GM18867 (cell line): ENCODE results near the gene PRIM1.
"Not testable (repeated sequence)": the region's sequence is repeated elsewhere in the genome, so short reads cannot be mapped to it uniquely, and the experiment has no call there.

Experiments
- ATAC-seq: cut with Tn5 transposase; IDR thresholded peaks from one replicate; pipeline ENCODE4 v1.9.1; 2021; ENCODE audit warnings: mild to moderate bottlenecking, moderate library complexity; ENCODE audit not compliant: unreplicated experiment

Gene PRIM1

DNA sequence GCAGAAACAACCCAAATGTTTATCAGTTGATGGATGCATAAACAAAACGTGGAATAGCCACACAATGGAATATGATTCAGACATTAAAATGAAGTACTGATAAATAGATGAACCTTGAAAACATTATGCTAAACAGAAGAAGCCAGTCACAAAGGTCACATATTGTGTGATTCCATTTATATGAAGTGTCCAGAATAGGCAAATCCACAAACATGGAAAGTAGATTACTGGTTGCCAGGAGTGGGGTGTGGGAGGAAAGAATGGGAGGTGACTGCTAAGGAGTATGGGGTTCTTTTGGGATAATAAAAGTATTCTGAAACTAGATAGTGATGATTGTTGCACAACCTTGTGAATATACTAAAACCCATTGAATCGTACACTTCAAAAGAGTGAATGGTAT lies 9.7 kb upstream of the PRIM1 start:
- ATAC-seq, result no peak

DNA sequence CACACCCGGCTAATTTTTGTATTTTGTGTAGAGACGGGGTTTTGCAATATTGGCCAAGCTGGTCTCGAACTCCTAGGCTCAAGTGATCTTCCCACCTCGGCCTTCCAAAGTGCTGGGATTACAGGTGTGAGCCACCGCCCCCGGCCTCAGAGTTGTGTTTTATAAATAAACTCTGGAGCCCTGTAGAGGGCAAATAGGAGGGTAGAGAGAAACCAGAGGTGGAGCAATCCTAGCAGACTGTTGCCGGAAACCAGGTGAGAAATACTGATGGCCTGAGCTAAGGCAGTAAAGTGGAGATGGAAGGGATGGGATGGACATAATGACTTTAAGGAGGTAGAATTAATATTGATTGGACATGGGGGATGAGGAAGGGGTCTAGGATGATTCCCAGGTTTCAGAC lies 8.3 kb upstream of the PRIM1 start:
- no peak for ATAC-seq

- no peak for ATAC-seq
These were observed 7.3 kb upstream of the PRIM1 start for GRCh38 chr12:56759263-56759908.

DNA sequence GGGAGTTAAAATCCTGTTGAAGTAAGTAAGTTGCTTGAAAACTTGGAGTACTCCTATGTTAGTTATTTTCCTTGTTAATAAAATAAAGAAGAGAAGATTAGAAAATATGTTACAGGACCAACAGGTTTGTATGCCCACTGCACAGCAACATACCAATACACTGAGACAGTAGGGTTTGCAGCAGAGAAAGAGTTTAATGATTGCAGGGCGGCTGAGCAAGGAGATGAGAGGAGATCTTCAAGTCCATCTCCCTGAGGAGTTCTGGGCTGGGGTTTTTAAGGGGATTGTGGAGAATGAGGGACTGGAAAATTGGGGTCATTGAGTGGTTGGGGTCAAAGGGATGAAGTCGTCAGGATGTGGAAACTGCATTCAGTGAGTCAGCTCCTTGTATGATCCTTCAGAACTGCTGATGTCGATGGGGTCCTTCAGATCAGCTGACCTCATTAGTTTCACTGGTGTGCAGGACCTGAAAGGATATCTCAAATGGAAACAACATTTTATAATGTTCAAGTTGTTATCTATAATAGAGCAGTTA lies 6.7 kb upstream of the PRIM1 start:
- no peak for ATAC-seq

GRCh38 chr12:56757971-56758370 lies 5.8 kb upstream of the PRIM1 start:
- ATAC-seq, result not testable (repeated sequence)

- ATAC-seq, result no peak
These were observed 1.4 kb upstream of the PRIM1 start for GRCh38 chr12:56753566-56753965.

DNA sequence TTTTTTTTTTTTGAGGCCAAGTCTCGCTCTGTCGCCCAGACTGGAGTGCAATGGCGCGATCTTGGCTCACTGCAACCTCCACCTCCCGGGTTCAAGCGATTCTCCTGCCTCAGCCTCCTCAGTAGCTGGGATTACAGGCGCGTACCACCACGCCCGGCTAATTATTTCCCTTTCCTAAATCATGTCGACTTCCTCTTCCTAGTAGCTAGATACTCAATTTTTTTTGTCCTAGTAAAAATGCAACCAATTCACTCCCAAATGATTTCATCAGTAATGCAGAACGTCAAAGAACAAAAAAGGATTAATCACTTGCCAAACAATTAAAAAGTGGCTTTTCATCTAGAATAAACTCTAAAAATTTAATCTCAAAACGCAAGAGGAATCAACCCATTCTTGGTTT lies 1.5 kb downstream of the PRIM1 start:
- not testable (repeated sequence) for ATAC-seq

DNA sequence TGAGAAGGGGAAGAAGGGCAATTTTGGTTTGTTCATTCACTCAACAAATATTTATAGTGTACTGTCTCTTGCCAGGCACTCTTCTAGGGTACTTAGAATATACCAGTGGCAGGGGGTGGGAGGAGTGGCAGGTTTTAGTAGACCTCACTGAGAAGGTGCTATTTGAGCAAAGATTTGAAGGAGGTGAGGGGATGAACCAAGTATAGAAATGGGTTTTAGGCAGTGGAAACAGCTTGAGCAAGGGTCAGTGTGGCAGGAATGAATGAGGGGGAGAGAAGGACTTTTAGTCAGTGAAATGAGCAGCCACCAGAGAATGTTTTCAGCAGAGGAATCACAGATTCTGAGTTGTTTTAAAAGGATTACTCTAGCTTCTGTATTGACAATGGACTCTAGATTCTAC lies 2.3 kb downstream of the PRIM1 start:
- no peak for ATAC-seq

- no peak for ATAC-seq
These were observed 2.8 kb downstream of the PRIM1 start for GRCh38 chr12:56749359-56749758.

GRCh38 chr12:56728139-56728861 lies 23.8 kb downstream of the PRIM1 start:
- no peak for ATAC-seq

- not testable (repeated sequence) for ATAC-seq
These were observed 25.9 kb downstream of the PRIM1 start for GRCh38 chr12:56726196-56726675.

DNA sequence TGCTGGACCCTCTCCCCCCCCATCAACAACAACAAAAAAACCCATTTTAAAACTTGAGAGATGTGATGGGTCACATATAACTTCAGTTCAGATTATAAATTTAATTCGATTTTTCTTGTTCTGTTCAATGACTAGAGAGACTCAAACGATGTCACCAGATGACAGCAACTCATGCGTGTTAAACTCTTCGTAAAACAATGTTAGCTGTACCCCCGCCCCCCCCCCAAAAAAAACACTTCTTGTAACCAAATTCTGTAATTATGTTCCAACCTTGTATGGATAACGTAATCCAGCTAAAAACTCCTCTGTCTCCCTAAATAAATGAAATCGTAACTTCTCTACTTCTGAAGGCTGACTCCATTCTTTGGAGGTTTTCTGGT lies 26.4 kb downstream of the PRIM1 start:
- ATAC-seq, result no peak

DNA sequence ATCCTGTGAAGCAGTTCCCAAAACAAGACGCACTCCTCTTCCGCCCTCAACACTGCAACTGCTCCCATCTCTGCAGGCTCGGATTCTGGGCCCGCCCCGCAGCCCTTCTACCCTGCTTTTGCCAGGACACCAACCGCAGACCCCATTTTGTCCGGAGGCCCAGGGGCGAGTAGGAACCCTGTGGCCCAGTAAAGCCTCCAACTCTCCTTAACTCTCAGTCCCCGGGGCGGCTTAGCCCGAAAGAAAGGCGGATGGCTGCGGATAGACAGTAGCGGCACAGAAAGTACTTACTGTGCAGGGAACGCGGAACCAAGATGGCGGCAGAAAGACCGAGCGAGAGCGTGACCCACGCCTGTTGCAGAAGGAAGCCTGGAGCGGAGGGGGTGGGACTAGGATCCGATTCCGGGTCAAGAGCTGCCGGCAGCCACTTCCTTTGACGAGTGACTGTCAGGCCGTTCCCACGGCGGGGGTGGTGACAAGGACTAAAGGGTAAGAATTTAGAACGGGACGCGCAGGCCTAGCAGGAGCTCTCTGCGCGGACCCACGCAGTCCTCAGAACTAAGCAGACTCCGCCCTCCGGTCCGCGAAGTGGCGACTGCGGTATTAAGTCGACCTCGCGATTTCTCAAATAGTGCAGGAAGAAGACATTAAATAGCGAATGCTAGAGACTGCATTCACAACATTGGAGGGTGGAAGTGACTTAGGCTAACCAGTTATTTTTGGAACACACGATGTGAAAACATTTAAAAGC lies 27.0 kb downstream of the PRIM1 start, which contains the start of gene NACA:
Gene NACA (minus strand): TSS at position 328 of the 751 bp plus-strand sequence. CDS start 778 bp downstream, outside the sequence.
- ATAC-seq, result peak; percentile 95

DNA sequence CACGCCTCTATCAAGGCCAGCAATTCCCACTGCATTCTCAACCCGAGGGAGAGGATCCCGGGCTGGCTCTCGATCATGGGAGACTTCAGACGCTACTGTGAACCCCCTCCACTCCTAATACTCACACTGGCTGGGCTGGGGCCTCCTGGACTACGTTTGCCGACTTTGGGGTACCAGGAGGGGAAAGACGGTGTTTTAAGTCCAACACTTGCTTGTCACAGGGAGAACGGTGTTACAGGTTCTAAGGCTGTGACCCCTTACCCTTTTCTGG lies 27.5 kb downstream of the PRIM1 start:
- ATAC-seq, result peak; percentile 2

GRCh38 chr12:56723889-56724700 lies 28.0 kb downstream of the PRIM1 start:
- ATAC-seq, result no peak

GRCh38 chr12:56723352-56723751 lies 28.8 kb downstream of the PRIM1 start:
- no peak for ATAC-seq

DNA sequence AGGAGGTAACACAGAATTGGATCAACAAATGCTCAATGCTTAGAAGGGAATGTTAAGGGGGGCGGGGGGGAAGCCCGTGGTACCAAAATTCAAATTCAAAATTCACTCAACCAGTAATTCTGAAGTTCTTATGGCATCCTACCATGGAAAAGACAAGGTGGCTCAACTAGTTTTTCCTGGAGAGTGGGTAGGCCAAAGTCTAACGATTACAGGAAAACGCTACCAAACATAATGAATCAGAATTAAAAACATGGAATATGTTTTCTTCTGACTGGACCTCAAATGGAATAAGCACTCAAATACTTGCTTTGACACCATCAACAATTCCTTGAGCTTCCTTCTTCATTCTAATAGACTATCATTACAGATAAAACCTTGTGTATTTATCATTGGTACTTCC lies 29.3 kb downstream of the PRIM1 start:
- ATAC-seq, result no peak

DNA sequence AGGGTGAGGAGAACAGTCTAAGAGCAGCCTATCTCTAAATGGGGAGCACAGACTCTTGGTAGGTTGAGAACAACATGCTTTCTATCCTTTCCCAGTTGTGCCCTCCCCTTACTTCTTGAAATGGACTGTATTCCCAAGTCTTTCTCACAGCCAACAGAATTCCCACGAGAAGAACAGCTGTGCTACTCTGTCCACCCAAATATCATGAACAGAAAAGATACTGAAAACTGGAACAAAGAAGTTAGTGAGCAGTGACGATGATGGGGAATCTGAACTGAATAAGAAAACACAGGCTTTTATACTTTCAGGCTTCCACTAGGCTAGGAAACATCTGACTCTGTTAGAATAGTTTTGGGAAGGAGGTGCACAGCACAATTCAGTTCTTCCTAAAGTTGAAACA lies 30.4 kb downstream of the PRIM1 start:
- ATAC-seq, result no peak

DNA sequence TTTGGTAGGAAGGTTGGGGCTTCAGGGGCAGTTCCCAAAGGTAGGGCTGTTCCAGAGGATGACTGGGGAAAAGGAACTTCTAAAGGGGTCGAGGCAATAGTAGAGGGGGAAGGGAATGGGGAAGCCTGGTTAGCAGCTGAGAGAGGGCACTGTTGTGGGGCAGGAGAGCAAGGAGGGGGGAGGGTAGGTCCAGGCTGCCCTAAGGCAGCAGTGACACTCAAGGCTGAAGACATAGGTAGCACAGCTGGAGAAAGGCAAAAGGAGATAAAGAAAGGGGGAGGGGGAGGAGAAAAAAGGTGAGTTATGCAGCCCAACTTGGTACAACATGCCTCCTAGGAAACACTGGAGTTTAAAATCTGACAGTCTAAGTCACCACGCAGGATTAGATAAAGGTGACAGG lies 30.9 kb downstream of the PRIM1 start:
- ATAC-seq, result no peak

GRCh38 chr12:56720731-56721151 lies 31.4 kb downstream of the PRIM1 start:
- no peak for ATAC-seq

DNA sequence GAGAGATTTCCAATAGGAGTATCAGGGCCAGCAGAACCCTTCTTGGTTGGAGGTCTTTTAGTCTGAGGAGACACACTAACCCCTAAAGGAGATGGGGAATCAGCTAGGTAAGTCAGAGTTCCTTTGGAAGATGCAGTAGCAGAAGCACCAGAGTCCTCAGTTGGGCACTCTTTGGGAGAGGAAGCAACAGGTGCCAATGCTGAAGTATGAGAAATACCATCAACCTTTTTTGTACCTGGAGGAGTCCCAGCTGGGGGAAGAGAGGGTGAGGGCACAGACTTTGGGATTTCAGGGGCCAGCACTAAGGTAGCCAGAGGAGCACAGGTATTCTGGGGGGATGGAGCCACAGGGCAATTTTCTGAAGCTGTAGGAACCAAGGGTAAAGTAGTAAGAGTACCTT lies 33.1 kb downstream of the PRIM1 start:
- no peak for ATAC-seq
